ENCODE data around the gene ST3GAL4. TPM values are rescaled to one million over a fixed set of nuclear protein-coding genes. Genes with fewer than 3 reads are reported as not detected.

Gene ST3GAL4
- total RNA-seq, 4 donors from 2014 or later, result 40.0 to 52.4 (median 40.5) TPM

GRCh38 chr11:126355926-126356897 is 726 bp downstream of the ST3GAL4 start:
- peak overlapping the region; percentile 85 to 89 (median 86) for H3K27ac ChIP-seq (replicated peaks in 1 of 4)
- H3K4me3 ChIP-seq, result peak overlapping the region; percentile 62 to 88 (median 78)
- H3K4me1 ChIP-seq, result peaks cover 69 to 94% (median 89%) of the 10 kb centered on the region in 4 donors
- intact Hi-C loops (cut with DNase I), result loop anchor here (5.0 kb wide), 2 partner anchors 44 to 61 kb away; no protein-coding TSS in a partner anchor
- no peak for DNase-seq (ENCODE audit: extremely low spot score)
- 19% methylated on average over 23 of the region's 46 CpGs for WGBS
- TF ChIP-seq EP300 (IDR thresholded peaks at IDR 0.05), result no peak
- no peak for TF ChIP-seq POLR2A (IDR thresholded peaks at IDR 0.05; ENCODE audit: low read depth)
- no peak for TF ChIP-seq CTCF (IDR thresholded peaks at IDR 0.05)
- no peak for TF ChIP-seq POLR2AphosphoS5 (IDR thresholded peaks at IDR 0.05)
- no peaks in the 10 kb centered on the region for H3K27me3 ChIP-seq
- no peaks in the 10 kb centered on the region for H3K9me3 ChIP-seq
- H3K36me3 ChIP-seq, result no peaks in the 10 kb centered on the region

- H3K36me3 ChIP-seq, result no peaks in the 10 kb centered on the region
- H3K9me3 ChIP-seq, result no peaks in the 10 kb centered on the region
- peak overlapping the region; percentile 85 to 89 (median 86) for H3K27ac ChIP-seq (replicated peaks in 1 of 4)
- intact Hi-C loops (cut with DNase I), result loop anchor here (5.0 kb wide), 2 partner anchors 45 to 60 kb away; no protein-coding TSS in a partner anchor
- TF ChIP-seq CTCF (IDR thresholded peaks at IDR 0.05), result no peak
- TF ChIP-seq EP300 (IDR thresholded peaks at IDR 0.05), result no peak
- no peak for TF ChIP-seq POLR2A (IDR thresholded peaks at IDR 0.05; ENCODE audit: low read depth)
- TF ChIP-seq POLR2AphosphoS5 (IDR thresholded peaks at IDR 0.05), result no peak
- no peaks in the 10 kb centered on the region for H3K27me3 ChIP-seq
- DNase-seq (ENCODE audit: extremely low spot score), result no peak
- H3K4me1 ChIP-seq, result peaks cover 65 to 89% (median 83%) of the 10 kb centered on the region in 4 donors
- 85% methylated on average over 12 of the region's 17 CpGs for WGBS
- H3K4me3 ChIP-seq, result peak overlapping the region; percentile 62 to 88 (median 78)
Observed at GRCh38 chr11:126357055-126357962, 1.8 kb downstream of the ST3GAL4 start.

- intact Hi-C loops (cut with DNase I), result loop anchor here (5.0 kb wide), 2 partner anchors 46 to 59 kb away; no protein-coding TSS in a partner anchor
- Histone ChIP-seq H3K4me3 (peak overlapping the region; percentile 62 to 88 (median 78)), H3K27ac (replicated peaks in 1 of 4) (peak overlapping the region; percentile 85 to 89 (median 86)), H3K27me3 (no peaks in the 10 kb centered on the region), H3K4me1 (peaks cover 67 to 89% (median 83%) of the 10 kb centered on the region in 4 donors), H3K9me3 (no peaks in the 10 kb centered on the region), H3K36me3 (no peaks in the 10 kb centered on the region)
- WGBS, result 72% methylated on average over 7 of the region's 18 CpGs
- TF ChIP-seq POLR2AphosphoS5 (IDR thresholded peaks at IDR 0.05) (no peak), POLR2A (IDR thresholded peaks at IDR 0.05; ENCODE audit: low read depth) (no peak)
- no peak for DNase-seq (ENCODE audit: extremely low spot score)
Observed at GRCh38 chr11:126357969-126358762, 2.7 kb downstream of the ST3GAL4 start.

- TF ChIP-seq POLR2AphosphoS5 (IDR thresholded peaks at IDR 0.05), result no peak
- TF ChIP-seq EP300 (IDR thresholded peaks at IDR 0.05), result no peak
- no peak for TF ChIP-seq CTCF (IDR thresholded peaks at IDR 0.05)
- TF ChIP-seq POLR2A (IDR thresholded peaks at IDR 0.05; ENCODE audit: low read depth), result no peak
- WGBS, result 60% methylated on average over 1 of the region's 2 CpGs
- H3K27ac ChIP-seq (replicated peaks in 1 of 4), result peak overlapping the region; percentile 85 to 89 (median 86)
- peaks cover 70 to 89% (median 83%) of the 10 kb centered on the region in 4 donors for H3K4me1 ChIP-seq
- intact Hi-C loops (cut with DNase I), result loop anchor here (5.0 kb wide), 2 partner anchors 46 to 59 kb away; no protein-coding TSS in a partner anchor
- H3K36me3 ChIP-seq, result no peaks in the 10 kb centered on the region
- H3K4me3 ChIP-seq, result no peak overlapping the region
- no peaks in the 10 kb centered on the region for H3K9me3 ChIP-seq
- H3K27me3 ChIP-seq, result no peaks in the 10 kb centered on the region
- DNase-seq (ENCODE audit: extremely low spot score), result no peak
Observed at GRCh38 chr11:126358763-126359160, 3.3 kb downstream of the ST3GAL4 start.
